OCI-LY7 (cell line): Measurements from ENCODE around the gene TTC24.

Experiments used
- CTCF ChIP-seq: fragments of 200-600 bp; sonication (generic); conservative IDR thresholded peaks from 2 replicates; pipeline ENCODE4 v1.5.1; 2014; ENCODE audit warnings: mild to moderate bottlenecking, antibody characterized with exemption, low read length, moderate library complexity, mixed read lengths
- EZH2phosphoT487 ChIP-seq: fragments of 200-600 bp; sonication (generic); IDR thresholded peaks from 2 replicates; pipeline ENCODE4 v1.6.1; 2018; ENCODE audit warnings: low read depth, borderline replicate concordance, mild to moderate bottlenecking, mixed run types, antibody characterized with exemption, low read length, moderate library complexity, mixed read lengths

GRCh38 chr1:156624814-156625435 is 45.4 kb downstream of the TTC24 start:
- no peak for TF ChIP-seq CTCF
- TF ChIP-seq EZH2phosphoT487, result no peak
